DND-41 (cell line): ENCODE data around the gene SP140L.

ENCODE experiments used
- EZH2 ChIP-seq: IDR thresholded peaks from 3 replicates; pipeline ENCODE4 v1.6.1; 2012; ENCODE audit warnings: borderline replicate concordance, low read depth, mild to moderate bottlenecking, moderate library complexity, low read length, inconsistent platforms; ENCODE audit not compliant: severe bottlenecking
- TF ChIP-seq, protein P1 (sequence below): IDR thresholded peaks from 2 replicates; pipeline ENCODE4 v1.5.1; 2012; ENCODE audit warnings: borderline replicate concordance, low read length, moderate library complexity, mild to moderate bottlenecking; ENCODE audit not compliant: poor library complexity, severe bottlenecking; ENCODE audit errors: extremely low read depth

DNA sequence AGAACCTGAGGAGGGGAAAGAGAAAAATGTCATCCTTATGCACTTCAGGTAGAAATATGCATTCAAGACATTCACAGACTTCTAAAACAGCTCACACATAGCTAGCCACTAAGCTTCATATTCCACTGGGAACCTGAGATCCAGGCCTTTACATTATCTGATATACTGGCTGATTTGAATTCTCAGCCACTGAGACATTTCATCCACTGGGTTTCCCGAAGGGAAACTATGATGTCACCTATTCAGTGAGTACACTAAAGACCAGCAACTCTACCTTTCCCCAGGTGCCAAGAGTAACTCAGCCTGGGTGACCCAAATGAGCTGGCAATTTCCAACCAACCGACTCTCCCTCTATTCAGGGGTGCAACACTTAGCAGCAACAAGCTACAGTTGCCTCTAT, 67.3 kb downstream of the SP140L start:
- TF ChIP-seq, protein P1, sequence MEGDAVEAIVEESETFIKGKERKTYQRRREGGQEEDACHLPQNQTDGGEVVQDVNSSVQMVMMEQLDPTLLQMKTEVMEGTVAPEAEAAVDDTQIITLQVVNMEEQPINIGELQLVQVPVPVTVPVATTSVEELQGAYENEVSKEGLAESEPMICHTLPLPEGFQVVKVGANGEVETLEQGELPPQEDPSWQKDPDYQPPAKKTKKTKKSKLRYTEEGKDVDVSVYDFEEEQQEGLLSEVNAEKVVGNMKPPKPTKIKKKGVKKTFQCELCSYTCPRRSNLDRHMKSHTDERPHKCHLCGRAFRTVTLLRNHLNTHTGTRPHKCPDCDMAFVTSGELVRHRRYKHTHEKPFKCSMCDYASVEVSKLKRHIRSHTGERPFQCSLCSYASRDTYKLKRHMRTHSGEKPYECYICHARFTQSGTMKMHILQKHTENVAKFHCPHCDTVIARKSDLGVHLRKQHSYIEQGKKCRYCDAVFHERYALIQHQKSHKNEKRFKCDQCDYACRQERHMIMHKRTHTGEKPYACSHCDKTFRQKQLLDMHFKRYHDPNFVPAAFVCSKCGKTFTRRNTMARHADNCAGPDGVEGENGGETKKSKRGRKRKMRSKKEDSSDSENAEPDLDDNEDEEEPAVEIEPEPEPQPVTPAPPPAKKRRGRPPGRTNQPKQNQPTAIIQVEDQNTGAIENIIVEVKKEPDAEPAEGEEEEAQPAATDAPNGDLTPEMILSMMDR = no peak
- no peak for TF ChIP-seq EZH2
